Muscle layer of colon (tissue), 2 donors: ENCODE measurements around the gene PPM1D.

Source experiments
- H3K27ac ChIP-seq: one replicate; pipeline ENCODE4 v1.7.0; 2013; ENCODE audit warnings: low read depth, mild to moderate bottlenecking, low read length, moderate library complexity
- H3K27me3 ChIP-seq, 2 donors: one replicate each; pipeline ENCODE4 v1.7.0; 2013; ENCODE audit warnings: low read length in 2 of 2, mild to moderate bottlenecking in 2 of 2; ENCODE audit not compliant: insufficient read depth in 2 of 2, control insufficient read depth in 1 of 2
- H3K36me3 ChIP-seq: one replicate; pipeline ENCODE4 v1.7.0; 2013; ENCODE audit warnings: mild to moderate bottlenecking, low read length; ENCODE audit not compliant: insufficient read depth
- H3K4me1 ChIP-seq: one replicate; pipeline ENCODE4 v1.7.0; 2013; ENCODE audit warnings: mild to moderate bottlenecking, low read length; ENCODE audit not compliant: insufficient read depth
- H3K4me3 ChIP-seq, 2 donors: one replicate each; pipeline ENCODE4 v1.7.0; 2013; ENCODE audit warnings: low read length in 2 of 2, low read depth in 1 of 2, mild to moderate bottlenecking in 1 of 2, moderate library complexity in 1 of 2
- H3K9ac ChIP-seq: one replicate; pipeline ENCODE4 v1.7.0; 2013; ENCODE audit warnings: low read length
- H3K9me3 ChIP-seq: one replicate; pipeline ENCODE4 v1.7.0; 2013; ENCODE audit warnings: mild to moderate bottlenecking, low read length
- donor health status: abdominal sarcoma.
- donor health status: Adenocarcinoma of cecum.

The PPM1D gene

DNA sequence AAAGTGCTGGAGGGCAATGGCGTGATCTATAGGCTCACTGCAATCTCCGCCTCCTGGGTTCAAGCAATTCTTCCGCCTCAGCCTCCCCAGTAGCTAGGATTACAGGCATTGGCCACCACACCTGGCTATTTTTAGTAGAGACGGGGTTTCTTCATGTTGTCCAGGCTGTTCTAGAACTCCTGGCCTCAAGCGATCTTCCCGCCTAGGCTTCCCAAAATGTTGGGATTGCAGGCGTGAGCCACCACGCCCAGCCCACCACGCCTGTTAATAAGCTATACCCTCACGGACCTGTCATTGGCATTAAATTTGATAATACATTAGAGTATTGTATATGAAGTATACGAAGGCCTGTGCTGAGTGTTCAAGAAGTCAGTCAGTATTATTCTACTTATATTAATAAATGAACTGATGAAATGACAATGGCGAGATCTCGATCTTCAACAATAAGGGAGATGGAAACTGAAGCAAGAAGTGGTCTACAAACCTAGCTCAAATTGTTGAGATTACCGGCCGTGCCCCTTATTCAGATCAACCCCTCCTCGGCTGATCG lies 76.8 kb downstream of the PPM1D start:
- H3K9me3 ChIP-seq, result no peaks in the 10 kb centered on the region
- H3K4me3 ChIP-seq, result peak overlapping the region; percentile 65 to 66
- peaks cover 8% of the 10 kb centered on the region for H3K4me1 ChIP-seq
- H3K9ac ChIP-seq, result peak overlapping the region; percentile 29
- no peaks in the 10 kb centered on the region for H3K36me3 ChIP-seq
- H3K27me3 ChIP-seq, result no peaks in the 10 kb centered on the region
- peak overlapping the region; percentile 71 for H3K27ac ChIP-seq

DNA sequence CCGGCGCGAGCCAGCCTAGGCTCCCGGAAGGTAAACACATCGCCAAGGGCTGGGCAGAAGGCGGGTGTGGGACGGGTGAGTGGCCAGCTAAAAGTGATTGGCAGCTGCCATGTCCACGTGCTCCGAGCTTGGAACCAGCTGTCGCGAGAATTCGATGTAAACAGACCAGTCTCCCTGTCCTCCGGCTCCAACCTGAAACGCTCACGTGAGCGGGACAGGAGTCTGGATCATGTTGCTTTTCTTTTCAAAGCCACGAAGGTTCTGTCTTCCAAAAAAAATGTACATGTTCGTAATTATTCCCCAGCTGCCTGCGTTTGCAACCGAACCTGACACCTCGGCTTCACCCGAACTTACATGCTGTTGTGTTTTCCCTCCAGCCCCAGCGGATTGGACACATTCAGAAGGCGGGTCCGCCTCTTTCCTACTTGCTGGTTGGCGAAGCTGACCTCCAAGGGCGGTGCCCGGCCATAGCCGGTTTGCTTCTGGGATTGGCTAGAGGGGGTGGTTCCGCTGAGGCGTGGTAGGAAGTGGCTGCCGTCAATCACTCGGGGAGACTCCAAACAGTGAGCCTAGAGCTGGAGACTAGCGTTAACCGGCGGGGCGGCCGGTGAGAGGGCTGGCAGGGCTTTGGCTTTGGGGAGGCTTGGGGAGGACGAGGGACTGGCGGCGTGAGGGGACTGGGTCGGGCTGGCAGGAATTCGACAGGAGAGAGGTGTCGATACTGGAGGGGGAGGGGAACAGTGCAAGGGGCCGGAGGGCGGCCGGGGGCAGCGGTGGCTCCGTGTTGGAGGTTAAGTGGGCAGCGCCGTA lies 77.5 kb downstream of the PPM1D start, which contains the start of gene BCAS3:
TSS of gene BCAS3 (plus strand) at position 544 of the 810 bp plus-strand sequence.
- Histone ChIP-seq H3K36me3 (no peaks in the 10 kb centered on the region), H3K9ac (peak within 1 kb of the TSS; percentile 42), H3K4me1 (peaks cover 8% of the 10 kb centered on the region), H3K27me3 (no peaks in the 10 kb centered on the region), H3K9me3 (no peaks in the 10 kb centered on the region), H3K4me3 (peak within 1 kb of the TSS; percentile 65 to 66), H3K27ac (peak within 1 kb of the TSS; percentile 71)

DNA sequence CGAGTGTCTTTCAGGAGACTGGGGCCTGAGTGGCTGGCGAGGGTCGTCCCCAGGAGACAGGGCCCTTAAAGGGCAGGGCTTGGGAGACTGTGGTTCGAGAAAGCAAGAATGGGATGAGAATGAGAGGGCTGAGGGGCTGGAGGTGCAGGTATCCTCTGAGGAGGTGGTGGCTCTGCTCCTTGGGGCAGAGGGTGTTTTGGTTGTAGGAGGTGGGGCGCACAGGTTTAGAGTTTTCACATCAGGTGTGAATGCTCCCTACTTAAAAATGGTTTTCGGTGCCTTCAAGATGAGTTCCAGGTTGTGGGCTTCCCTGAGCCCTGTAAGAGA lies 78.1 kb downstream of the PPM1D start:
- peak overlapping the region; percentile 71 for H3K27ac ChIP-seq
- H3K9me3 ChIP-seq, result no peaks in the 10 kb centered on the region
- H3K27me3 ChIP-seq, result no peaks in the 10 kb centered on the region
- H3K4me1 ChIP-seq, result peaks cover 8% of the 10 kb centered on the region
- H3K9ac ChIP-seq, result peak overlapping the region; percentile 42
- no peaks in the 10 kb centered on the region for H3K36me3 ChIP-seq
- H3K4me3 ChIP-seq, result peak overlapping the region; percentile 65 to 66

DNA sequence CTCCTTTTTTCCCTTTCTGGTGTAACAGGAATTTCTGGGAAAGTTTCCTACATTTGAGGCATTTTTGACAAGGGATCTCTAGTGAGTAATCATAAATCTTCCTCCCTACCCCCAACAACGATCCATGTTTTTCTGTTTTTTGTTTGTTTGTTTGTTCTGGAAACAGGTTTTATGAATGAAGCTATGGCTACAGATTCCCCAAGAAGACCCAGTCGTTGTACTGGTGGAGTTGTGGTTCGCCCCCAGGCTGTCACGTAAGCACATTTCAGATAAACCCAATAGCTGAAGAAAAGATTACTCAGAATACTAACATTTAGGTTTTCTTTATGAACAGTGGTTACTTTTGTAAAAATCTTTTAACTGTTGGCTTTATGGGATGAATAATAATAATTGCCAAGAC lies 79.3 kb downstream of the PPM1D start:
- Histone ChIP-seq H3K9ac (no peak overlapping the region), H3K36me3 (peaks cover 7% of the 10 kb centered on the region), H3K27ac (no peak overlapping the region), H3K4me1 (peaks cover 8% of the 10 kb centered on the region), H3K27me3 (no peaks in the 10 kb centered on the region), H3K4me3 (no peak overlapping the region), H3K9me3 (no peaks in the 10 kb centered on the region)

DNA sequence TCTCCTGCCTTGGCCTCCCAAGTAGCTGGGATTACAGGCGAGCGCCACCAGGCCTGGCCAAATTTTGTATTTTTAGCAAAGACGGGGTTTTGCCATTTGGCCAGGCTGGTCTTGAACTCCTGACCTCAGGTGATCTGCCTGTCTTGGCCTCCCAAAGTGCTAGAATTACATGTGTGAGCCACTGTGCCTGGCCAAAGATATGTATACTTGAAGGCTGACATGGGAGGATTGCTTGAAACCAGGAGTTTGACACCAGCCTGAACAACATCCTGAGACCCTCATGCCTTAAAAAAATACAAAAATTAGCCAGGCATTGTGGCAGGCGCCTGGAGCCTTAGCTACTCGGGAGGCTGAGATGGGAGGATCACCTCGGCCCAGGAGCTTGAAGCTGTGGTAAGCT lies 80.8 kb downstream of the PPM1D start:
- H3K36me3 ChIP-seq, result peaks cover 12% of the 10 kb centered on the region
- H3K27me3 ChIP-seq, result no peaks in the 10 kb centered on the region
- H3K9ac ChIP-seq, result no peak overlapping the region

DNA sequence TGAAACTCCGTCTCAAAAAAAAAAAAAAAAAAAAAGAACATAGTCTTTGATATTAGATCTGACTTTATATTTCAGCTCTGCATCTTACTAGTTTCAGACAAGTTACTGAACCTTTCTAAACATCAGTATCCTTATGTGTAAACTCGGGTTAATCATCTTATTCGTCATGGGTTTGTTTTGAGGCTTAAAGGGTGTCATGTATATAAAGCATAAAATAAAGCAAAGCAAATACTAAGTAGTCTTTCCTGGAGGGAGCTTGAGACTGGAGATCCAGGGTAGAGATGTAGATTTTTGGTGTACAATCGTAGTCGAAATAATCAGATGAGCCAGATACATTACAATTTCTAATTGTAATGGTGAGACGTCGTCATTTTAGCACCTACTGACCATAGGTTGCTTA lies 85.4 kb downstream of the PPM1D start:
- Histone ChIP-seq H3K27ac (no peak overlapping the region), H3K4me3 (no peak overlapping the region), H3K9ac (no peak overlapping the region), H3K36me3 (peaks cover 12% of the 10 kb centered on the region), H3K4me1 (no peaks in the 10 kb centered on the region), H3K9me3 (no peaks in the 10 kb centered on the region), H3K27me3 (no peaks in the 10 kb centered on the region)

More for the DNA sequence above, 80.8 kb downstream of the PPM1D start:
- Histone ChIP-seq H3K27ac (no peak overlapping the region), H3K4me3 (no peak overlapping the region), H3K9me3 (no peaks in the 10 kb centered on the region), H3K4me1 (peaks cover 8% of the 10 kb centered on the region)

DNA sequence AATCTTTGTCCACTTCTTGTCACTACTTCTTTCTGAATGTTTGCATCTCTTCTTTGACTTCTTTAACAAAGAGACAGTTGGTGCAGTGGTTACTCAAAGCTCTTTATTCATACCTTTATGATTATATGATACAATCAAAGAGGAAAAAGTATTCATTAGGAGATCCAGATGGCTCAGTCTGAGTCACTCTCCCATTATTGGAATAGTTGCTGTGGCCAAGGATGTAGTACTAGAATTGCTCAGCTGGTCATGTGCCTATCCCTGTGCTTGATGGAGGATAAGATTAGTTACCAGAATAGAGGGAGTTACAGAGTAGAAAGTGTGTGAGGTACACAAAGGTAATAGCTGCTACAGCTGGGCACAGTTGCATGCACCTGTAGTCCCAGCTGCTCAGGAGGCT lies 96.0 kb downstream of the PPM1D start:
- H3K9me3 ChIP-seq, result no peaks in the 10 kb centered on the region
- no peak overlapping the region for H3K27ac ChIP-seq
- no peaks in the 10 kb centered on the region for H3K4me1 ChIP-seq
- H3K36me3 ChIP-seq, result no peaks in the 10 kb centered on the region
- H3K27me3 ChIP-seq, result no peaks in the 10 kb centered on the region
- H3K4me3 ChIP-seq, result no peak overlapping the region
- H3K9ac ChIP-seq, result no peak overlapping the region

DNA sequence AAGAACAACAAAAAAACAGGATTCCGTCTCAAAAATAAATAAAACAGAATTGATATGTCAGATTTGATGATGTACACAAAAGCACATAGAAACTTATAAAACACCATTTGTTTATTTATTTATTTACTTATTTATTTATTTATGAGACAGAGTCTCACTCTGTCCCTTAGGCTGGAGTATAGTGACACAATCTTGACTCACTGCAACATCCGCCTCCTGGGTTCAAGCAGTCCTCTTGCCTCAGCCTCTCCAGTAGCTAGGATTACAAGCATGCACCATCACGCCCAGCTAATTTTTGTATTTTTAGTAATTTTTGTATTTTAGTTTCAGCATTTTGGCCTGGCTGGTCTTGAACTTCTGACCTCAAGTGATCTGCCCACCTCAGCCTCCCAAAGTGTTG lies 99.1 kb downstream of the PPM1D start:
- Histone ChIP-seq H3K4me1 (no peaks in the 10 kb centered on the region), H3K27me3 (no peaks in the 10 kb centered on the region), H3K9ac (no peak overlapping the region), H3K4me3 (no peak overlapping the region), H3K9me3 (no peaks in the 10 kb centered on the region), H3K27ac (no peak overlapping the region), H3K36me3 (no peaks in the 10 kb centered on the region)

DNA sequence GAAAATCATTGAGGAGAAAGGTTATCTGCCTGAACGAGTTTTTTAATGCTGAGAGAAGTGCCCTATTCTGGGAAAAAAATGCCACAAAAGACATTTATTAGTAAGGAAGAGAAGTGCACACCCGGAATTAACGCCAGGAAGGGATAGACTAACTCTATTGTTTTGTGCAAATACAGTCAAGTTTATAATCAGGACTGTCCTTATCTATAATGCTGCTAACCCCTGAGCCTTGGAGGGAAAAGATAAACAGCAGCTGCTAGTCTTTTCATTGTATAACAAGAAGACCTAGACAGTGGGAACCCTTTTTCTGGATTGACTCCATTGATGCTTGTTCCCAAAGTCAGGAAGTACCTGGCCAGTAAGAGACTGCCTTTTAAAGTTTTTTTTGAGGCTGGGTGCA lies 104.2 kb downstream of the PPM1D start:
- Histone ChIP-seq H3K4me1 (no peaks in the 10 kb centered on the region), H3K9me3 (no peaks in the 10 kb centered on the region), H3K4me3 (no peak overlapping the region), H3K27me3 (no peaks in the 10 kb centered on the region), H3K27ac (no peak overlapping the region), H3K36me3 (no peaks in the 10 kb centered on the region), H3K9ac (no peak overlapping the region)

DNA sequence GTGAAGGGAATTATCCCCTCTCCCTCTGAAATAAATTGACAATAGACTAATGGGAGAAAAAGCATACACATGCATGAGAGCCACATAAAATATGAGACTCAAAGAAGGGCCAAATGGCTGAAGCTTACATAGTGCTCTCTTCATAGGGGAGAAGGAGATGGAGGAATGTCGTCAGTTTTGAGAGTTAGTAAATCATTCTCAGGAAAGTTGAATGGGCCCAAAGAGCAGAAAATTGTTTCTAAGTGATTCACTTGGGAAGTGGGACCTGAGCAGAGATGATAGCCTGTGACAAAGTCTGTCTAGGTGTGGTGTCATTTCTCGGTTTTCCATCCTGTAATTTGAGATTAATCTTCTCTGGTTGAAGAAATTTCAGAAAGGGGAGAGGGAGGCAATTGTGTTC lies 112.7 kb downstream of the PPM1D start:
- no peaks in the 10 kb centered on the region for H3K4me1 ChIP-seq

DNA sequence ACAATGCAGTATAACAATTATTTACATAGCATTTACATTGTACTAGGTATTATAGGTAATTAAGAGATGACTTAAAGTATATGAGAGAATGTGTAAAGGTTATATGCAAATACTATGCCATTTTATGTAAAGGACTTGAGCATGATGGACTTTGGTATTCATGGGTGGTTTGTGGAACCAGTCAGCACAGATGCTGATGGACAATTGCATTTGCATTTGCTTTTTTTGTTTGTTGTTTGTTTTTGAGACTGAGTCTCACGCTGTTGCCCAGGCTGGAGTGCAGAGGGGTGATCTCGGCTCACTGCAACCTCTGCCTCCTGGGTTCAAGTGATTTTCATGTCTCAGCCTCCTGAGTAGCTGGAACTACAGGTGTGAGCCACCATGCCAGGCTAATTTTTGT lies 113.6 kb downstream of the PPM1D start:
- no peaks in the 10 kb centered on the region for H3K4me1 ChIP-seq
- H3K27me3 ChIP-seq, result no peaks in the 10 kb centered on the region
- no peak overlapping the region for H3K27ac ChIP-seq
- no peak overlapping the region for H3K9ac ChIP-seq
- no peaks in the 10 kb centered on the region for H3K9me3 ChIP-seq
- no peaks in the 10 kb centered on the region for H3K36me3 ChIP-seq
- no peak overlapping the region for H3K4me3 ChIP-seq

More for the DNA sequence above, 112.7 kb downstream of the PPM1D start:
- Histone ChIP-seq H3K27ac (no peak overlapping the region), H3K9me3 (no peaks in the 10 kb centered on the region), H3K27me3 (no peaks in the 10 kb centered on the region), H3K4me3 (no peak overlapping the region), H3K9ac (no peak overlapping the region), H3K36me3 (no peaks in the 10 kb centered on the region)
